HepG2 (cell line): ENCODE measurements around the gene GBX1. TPM values are rescaled to one million over a fixed set of nuclear protein-coding genes. Genes with fewer than 3 reads are reported as not detected.

Source experiments
- ADNP ChIP-seq: sonication (generic); formaldehyde crosslinking; IDR thresholded peaks from 2 replicates; pipeline ENCODE4 v1.4.0; 2020; ENCODE audit warnings: missing genetic modification reagents
- AGO2 ChIP-seq: fragments of 200-400 bp; formaldehyde crosslinking; optimal IDR thresholded peaks from 2 replicates; pipeline ENCODE3; 2017; ENCODE audit warnings: mild to moderate bottlenecking, low read depth, low read length, moderate library complexity
- AKNA ChIP-seq: sonication (generic); formaldehyde crosslinking; IDR thresholded peaks from 2 replicates; pipeline ENCODE4 v1.4.0; 2020; ENCODE audit warnings: missing genetic modification reagents, borderline replicate concordance
- EED ChIP-seq: sonication (generic); formaldehyde crosslinking; IDR thresholded peaks from 2 replicates; pipeline ENCODE4 v1.5.0; 2020; ENCODE audit warnings: mild to moderate bottlenecking, missing genetic modification reagents
- HNRNPUL1 ChIP-seq: fragments of 200-400 bp; formaldehyde crosslinking; IDR thresholded peaks from 2 replicates; pipeline ENCODE4 v1.6.1; 2017; ENCODE audit warnings: low read depth, mild to moderate bottlenecking, low read length, moderate library complexity
- NFKB2 ChIP-seq: sonication (generic); formaldehyde crosslinking; IDR thresholded peaks from 2 replicates; pipeline ENCODE4 v1.4.0; 2020; ENCODE audit warnings: missing genetic modification reagents, borderline replicate concordance
- NKX3-1 ChIP-seq: sonication (generic); formaldehyde crosslinking; IDR thresholded peaks from 2 replicates; pipeline ENCODE4 v1.5.0; 2020; ENCODE audit warnings: missing genetic modification reagents
- PREB ChIP-seq: sonication (generic); formaldehyde crosslinking; IDR thresholded peaks from 2 replicates; pipeline ENCODE4 v1.4.0; 2020; ENCODE audit warnings: missing genetic modification reagents
- RFX5 ChIP-seq: IDR thresholded peaks from 2 replicates; pipeline ENCODE4 v1.6.1; 2011; ENCODE audit warnings: low read depth, low read length, improper control_type of control experiment
- RNF2 ChIP-seq: fragments of 450-650 bp; conservative IDR thresholded peaks from 2 replicates; pipeline ENCODE4 v1.6.1; 2016; ENCODE audit warnings: low read depth
- SRSF1 ChIP-seq: fragments of 200-400 bp; formaldehyde crosslinking; optimal IDR thresholded peaks from 2 replicates; pipeline ENCODE3; 2017; ENCODE audit warnings: mild to moderate bottlenecking, low read depth, low read length, moderate library complexity
- ZFAT ChIP-seq: sonication (generic); formaldehyde crosslinking; conservative IDR thresholded peaks from 2 replicates; pipeline ENCODE4 v1.8.1; 2023; ENCODE audit warnings: missing genetic modification reagents, inconsistent platforms
- ZFYVE20 ChIP-seq: sonication (generic); formaldehyde crosslinking; IDR thresholded peaks from 2 replicates; pipeline ENCODE4 v1.8.0; 2023; ENCODE audit warnings: low read depth, mild to moderate bottlenecking, moderate library complexity, missing genetic modification reagents, borderline replicate concordance
- ZNF574 ChIP-seq: sonication (generic); formaldehyde crosslinking; IDR thresholded peaks from 2 replicates; pipeline ENCODE4 v1.4.0; 2020; ENCODE audit warnings: missing genetic modification reagents
- polyA plus RNA-seq, 8 experiments: library from polyadenylated mRNA; depleted of rRNA in 3 of 8; stranded (reverse) in 7 of 8; unstranded in 1 of 8; fragments of >200 nt; fragmentation: Illumina TruSeq in 4 of 8; extraction: Trizol in 4 of 8; gene quantifications; 2 replicates each; pipeline versions ENCODE4 v1.2.1 to v1.2.3, GENCODE V29; 2011 to 2016; ENCODE audit warnings: low read depth in 4 of 8, missing spikeins in 1 of 8, mixed read lengths in 1 of 8; ENCODE audit not compliant: insufficient read depth in 1 of 8
- total RNA-seq, 5 experiments: library from RNA; depleted of rRNA; stranded (reverse); fragments of >200 nt; fragmentation: Illumina TruSeq; extraction: Trizol; gene quantifications; 2 replicates each; pipeline ENCODE4 v1.2.3, GENCODE V29; 2016; ENCODE audit warnings: low read depth in 1 of 5
- TF ChIP-seq, protein P1 (sequence below): sonication (generic); formaldehyde crosslinking; IDR thresholded peaks from 2 replicates; pipeline ENCODE4 v1.9.0; 2021; ENCODE audit warnings: missing genetic modification reagents, mild to moderate bottlenecking, borderline replicate concordance
- TF ChIP-seq, protein P2 (sequence below): sonication (generic); formaldehyde crosslinking; IDR thresholded peaks from 2 replicates; pipeline ENCODE4 v1.5.0; 2020; ENCODE audit warnings: missing genetic modification reagents

The GBX1 gene
- total and polyA plus RNA-seq, 2 of the 13 experiments (the other 11 are each of a cell fraction or from before 2014, with no cell fraction given), result not detected

GRCh38 chr7:151172273-151173141, 5.0 kb upstream of the GBX1 start (continued):
- TF ChIP-seq, protein P1, sequence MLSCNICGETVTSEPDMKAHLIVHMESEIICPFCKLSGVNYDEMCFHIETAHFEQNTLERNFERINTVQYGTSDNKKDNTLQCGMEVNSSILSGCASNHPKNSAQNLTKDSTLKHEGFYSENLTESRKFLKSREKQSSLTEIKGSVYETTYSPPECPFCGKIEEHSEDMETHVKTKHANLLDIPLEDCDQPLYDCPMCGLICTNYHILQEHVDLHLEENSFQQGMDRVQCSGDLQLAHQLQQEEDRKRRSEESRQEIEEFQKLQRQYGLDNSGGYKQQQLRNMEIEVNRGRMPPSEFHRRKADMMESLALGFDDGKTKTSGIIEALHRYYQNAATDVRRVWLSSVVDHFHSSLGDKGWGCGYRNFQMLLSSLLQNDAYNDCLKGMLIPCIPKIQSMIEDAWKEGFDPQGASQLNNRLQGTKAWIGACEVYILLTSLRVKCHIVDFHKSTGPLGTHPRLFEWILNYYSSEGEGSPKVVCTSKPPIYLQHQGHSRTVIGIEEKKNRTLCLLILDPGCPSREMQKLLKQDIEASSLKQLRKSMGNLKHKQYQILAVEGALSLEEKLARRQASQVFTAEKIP (CRISPR knock-in tag), result no peak
- TF ChIP-seq NKX3-1 (CRISPR knock-in tag) (no peak), ZFAT (no peak), ZNF574 (peak; percentile 63), SRSF1 (no peak), ZFYVE20 (CRISPR knock-in tag) (no peak), EED (peak; percentile 65; the same call in 1 of the 2 replicates), AKNA (no peak), AGO2 (no peak), ADNP (no peak), PREB (CRISPR knock-in tag) (no peak), HNRNPUL1 (no peak), NFKB2 (peak; percentile 61; the same call in 1 of the 2 replicates), RFX5 (no peak), RNF2 (peak; percentile 55; the same call in 1 of the 2 replicates)
- TF ChIP-seq, protein P2, sequence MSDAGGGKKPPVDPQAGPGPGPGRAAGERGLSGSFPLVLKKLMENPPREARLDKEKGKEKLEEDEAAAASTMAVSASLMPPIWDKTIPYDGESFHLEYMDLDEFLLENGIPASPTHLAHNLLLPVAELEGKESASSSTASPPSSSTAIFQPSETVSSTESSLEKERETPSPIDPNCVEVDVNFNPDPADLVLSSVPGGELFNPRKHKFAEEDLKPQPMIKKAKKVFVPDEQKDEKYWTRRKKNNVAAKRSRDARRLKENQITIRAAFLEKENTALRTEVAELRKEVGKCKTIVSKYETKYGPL (CRISPR knock-in tag), result no peak
